ENCODE measurements around the gene PNMA8B.

DNA sequence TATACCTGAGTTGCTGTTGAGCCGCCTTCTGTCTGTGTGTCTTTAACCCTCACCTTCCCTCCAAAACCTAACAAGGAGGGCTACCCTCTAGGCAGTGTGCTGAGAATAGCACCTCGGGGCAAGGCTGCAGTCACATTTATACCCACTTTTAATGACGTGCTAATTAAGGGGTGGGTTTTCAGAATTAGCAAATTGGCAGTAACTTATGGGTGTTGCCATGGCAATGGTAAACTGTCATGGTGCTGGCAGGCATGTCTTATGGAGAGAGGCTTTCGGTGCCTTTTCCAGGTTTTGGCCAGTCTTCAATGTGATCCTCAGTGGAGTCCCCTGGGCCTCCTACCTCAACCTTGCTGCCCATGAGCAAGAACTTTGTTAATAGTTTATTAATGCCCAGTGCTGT is 23.1 kb downstream of the PNMA8B start:
- TF ChIP-seq, protein P1, sequence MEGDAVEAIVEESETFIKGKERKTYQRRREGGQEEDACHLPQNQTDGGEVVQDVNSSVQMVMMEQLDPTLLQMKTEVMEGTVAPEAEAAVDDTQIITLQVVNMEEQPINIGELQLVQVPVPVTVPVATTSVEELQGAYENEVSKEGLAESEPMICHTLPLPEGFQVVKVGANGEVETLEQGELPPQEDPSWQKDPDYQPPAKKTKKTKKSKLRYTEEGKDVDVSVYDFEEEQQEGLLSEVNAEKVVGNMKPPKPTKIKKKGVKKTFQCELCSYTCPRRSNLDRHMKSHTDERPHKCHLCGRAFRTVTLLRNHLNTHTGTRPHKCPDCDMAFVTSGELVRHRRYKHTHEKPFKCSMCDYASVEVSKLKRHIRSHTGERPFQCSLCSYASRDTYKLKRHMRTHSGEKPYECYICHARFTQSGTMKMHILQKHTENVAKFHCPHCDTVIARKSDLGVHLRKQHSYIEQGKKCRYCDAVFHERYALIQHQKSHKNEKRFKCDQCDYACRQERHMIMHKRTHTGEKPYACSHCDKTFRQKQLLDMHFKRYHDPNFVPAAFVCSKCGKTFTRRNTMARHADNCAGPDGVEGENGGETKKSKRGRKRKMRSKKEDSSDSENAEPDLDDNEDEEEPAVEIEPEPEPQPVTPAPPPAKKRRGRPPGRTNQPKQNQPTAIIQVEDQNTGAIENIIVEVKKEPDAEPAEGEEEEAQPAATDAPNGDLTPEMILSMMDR (IDR thresholded peaks at IDR 0.05; ENCODE audit: poor library complexity, severe bottlenecking): no peak
- TF ChIP-seq TAF1 (IDR thresholded peaks at IDR 0.05; ENCODE audit: low read depth) (no peak), RAD21 (conservative IDR thresholded peaks at IDR 0.05) (no peak), SMC3 (conservative IDR thresholded peaks at IDR 0.05; ENCODE audit: poor library complexity) (no peak), EP300 (conservative IDR thresholded peaks at IDR 0.05; ENCODE audit: poor library complexity, severe bottlenecking) (no peak)

Data from neural cell (in vitro differentiated cells).